CD4-positive, alpha-beta T cell treated with Interleukin-21 for 1 hour (primary cell): Measurements from ENCODE around the gene KRTAP10-1.

ENCODE experiments used
- DNase-seq: peaks from one replicate; pipeline ENCODE4 v3.0.0-alpha.2; 2020

The KRTAP10-1 gene

GRCh38 chr21:44499631-44500030 is 40.4 kb downstream of the KRTAP10-1 start:
- DNase-seq = no peak

GRCh38 chr21:44499211-44499560 is 40.8 kb downstream of the KRTAP10-1 start:
- DNase-seq = no peak

GRCh38 chr21:44498280-44499210 is 41.5 kb downstream of the KRTAP10-1 start:
- DNase-seq = no peak

- DNase-seq = no peak
Observed at GRCh38 chr21:44497703-44498126, 42.3 kb downstream of the KRTAP10-1 start.

GRCh38 chr21:44496564-44497550 is 43.1 kb downstream of the KRTAP10-1 start:
- DNase-seq = no peak

GRCh38 chr21:44495611-44496563 is 44.1 kb downstream of the KRTAP10-1 start:
- no peak for DNase-seq

- no peak for DNase-seq
Observed at GRCh38 chr21:44494956-44495355, 45.0 kb downstream of the KRTAP10-1 start.

- DNase-seq = no peak
Observed at GRCh38 chr21:44494418-44494817, 45.6 kb downstream of the KRTAP10-1 start.

GRCh38 chr21:44492567-44493385 is 47.2 kb downstream of the KRTAP10-1 start:
- no peak for DNase-seq

GRCh38 chr21:44490816-44491215 is 49.2 kb downstream of the KRTAP10-1 start:
- no peak for DNase-seq

- no peak for DNase-seq
Observed at GRCh38 chr21:44490405-44490804, 49.6 kb downstream of the KRTAP10-1 start.

GRCh38 chr21:44489962-44490361 is 50.0 kb downstream of the KRTAP10-1 start:
- DNase-seq = no peak
